Measurements from ENCODE around the gene ST7L.

GRCh38 chr1:112614460-112615065 is 4.4 kb downstream of the ST7L start:
- TF ChIP-seq CTCF (IDR thresholded peaks at IDR 0.05) (peak in 11 of 12 donors; percentile 4 to 55 (median 35)), POLR2A (IDR thresholded peaks at IDR 0.05) (no peak)

Measured in heart left ventricle (tissue), 13 donors.